AML-193 (cell line): ENCODE results near the gene RAG2.

ENCODE experiments used
- DNase-seq, 2 experiments: peaks; one replicate each; lab custom pipeline; 2025; lab: John Stamatoyannopoulos, UW

RAG2 gene

GRCh38 chr11:36550385-36551115 is 47.5 kb downstream of the RAG2 start:
- no peak for DNase-seq
